K562 (cell line): ENCODE results near the gene MED13L. TPM values are rescaled to one million over a fixed set of nuclear protein-coding genes. Genes with fewer than 3 reads are reported as not detected.

Experiments used
- ATAC-seq: fragments of 200-7000 bp; cut with Tn5 transposase; 3 replicates; pipeline ENCODE4 v1.9.1; 2020; ENCODE audit warnings: moderate library complexity
- BruUV-seq: library from RNA; stranded (reverse); fragments of 400-500 nt; replicated peaks from 2 replicates; lab custom pipeline; 2021; lab: Mats Ljungman, UMichigan
- CTCF ChIA-PET: fragments of 300-600 bp; formaldehyde crosslinking; extraction: SDS; loops from one replicate; lab custom pipeline; 2021; ENCODE audit warnings: low intra/inter-chr PET ratio; lab: Yijun Ruan, JAX
- POLR2A ChIA-PET: fragments of 300-600, 350-650 bp; sonication (Branson Sonifier 250); formaldehyde crosslinking; extraction: SDS; loops from one replicate; lab custom pipeline; 2021; ENCODE audit warnings: antibody characterized with exemption, inconsistent platforms; lab: Yijun Ruan, JAX
- DNase-seq, 4 experiments: peaks; one replicate each; pipeline versions ENCODE4 v3.0.0 to v3.0.0-alpha.2; 2011 to 2018; ENCODE audit warnings: low spot score in 3 of 4, mixed read lengths in 3 of 4; ENCODE audit errors: extremely low read depth in 1 of 4
- FAIRE-seq: peaks from 2 replicates; lab custom pipeline; 2011; peaks lifted over from hg19 to GRCh38; lab: Jason Lieb, UNC
- H2AFZ ChIP-seq: 2 replicates; pipeline ENCODE4 v1.6.0; 2011; ENCODE audit warnings: low read depth, low read length, control low read depth, inconsistent platforms
- H3K27ac ChIP-seq: fragments of 200-600 bp; 3 replicates; pipeline ENCODE4 v1.8.0; 2011; ENCODE audit warnings: low read depth, mild to moderate bottlenecking, control low read depth, inconsistent platforms, low read length, moderate library complexity, mixed read lengths; ENCODE audit errors: extremely low read depth
- H3K27me3 ChIP-seq, 2 experiments: fragments of 300-600 bp in 1 of 2; 2 replicates in 1 of 2; 3 replicates in 1 of 2; pipeline versions ENCODE4 v1.6.0 to v1.8.0; 2011; ENCODE audit warnings: inconsistent platforms in 2 of 2, low read length in 2 of 2, mild to moderate bottlenecking in 1 of 2, mixed read lengths in 1 of 2, moderate library complexity in 1 of 2; ENCODE audit not compliant: control insufficient read depth in 2 of 2, insufficient read depth in 2 of 2
- H3K36me3 ChIP-seq: fragments of 300-600 bp; 3 replicates; pipeline ENCODE4 v1.8.0; 2011; ENCODE audit warnings: mild to moderate bottlenecking, low read length, inconsistent platforms; ENCODE audit not compliant: control insufficient read depth, insufficient read depth
- H3K4me1 ChIP-seq, 2 experiments: fragments of 200-600 bp in 1 of 2; replicated peaks in 1 of 2; 2 replicates in 1 of 2; 3 replicates in 1 of 2; pipeline versions ENCODE4 v1.5.1 to v1.8.0; 2011; ENCODE audit warnings: inconsistent platforms in 2 of 2, low read length in 2 of 2, mild to moderate bottlenecking in 1 of 2, mixed read lengths in 1 of 2, moderate library complexity in 1 of 2; ENCODE audit not compliant: control insufficient read depth in 2 of 2, insufficient read depth in 2 of 2
- H3K4me2 ChIP-seq: 2 replicates; pipeline ENCODE4 v1.6.1; 2011; ENCODE audit warnings: low read length, control low read depth, inconsistent platforms, mixed read lengths; ENCODE audit not compliant: insufficient read depth
- H3K4me3 ChIP-seq: fragments of 200-600 bp; sonication (generic), shearing (Covaris generic); 2 replicates; pipeline ENCODE4 v1.5.1; 2016; ENCODE audit warnings: control low read depth, inconsistent platforms
- H3K79me2 ChIP-seq: fragments of 200-600 bp; 3 replicates; pipeline ENCODE4 v1.8.0; 2011; ENCODE audit warnings: low read length, inconsistent platforms; ENCODE audit not compliant: control insufficient read depth, insufficient read depth
- H3K9ac ChIP-seq, 2 experiments: 2 replicates each; pipeline versions ENCODE4 v1.6.0 to v1.6.1; 2011; ENCODE audit warnings: low read depth in 2 of 2, low read length in 2 of 2, control low read depth in 1 of 2, inconsistent platforms in 1 of 2, mild to moderate bottlenecking in 1 of 2, mixed read lengths in 1 of 2; ENCODE audit not compliant: insufficient read depth in 1 of 2
- H3K9me1 ChIP-seq: one replicate; pipeline ENCODE4 v1.6.0; 2011; ENCODE audit warnings: inconsistent platforms, mild to moderate bottlenecking, low read length, moderate library complexity; ENCODE audit not compliant: control insufficient read depth, insufficient read depth
- H3K9me3 ChIP-seq: replicated peaks from 2 replicates; pipeline ENCODE4 v1.5.1; 2011; ENCODE audit warnings: low read depth, low read length, inconsistent platforms; ENCODE audit not compliant: control insufficient read depth, insufficient read depth
- H4K20me1 ChIP-seq: replicated peaks from 2 replicates; pipeline ENCODE4 v1.6.1; 2011; ENCODE audit warnings: low read length, inconsistent platforms, mixed read lengths; ENCODE audit not compliant: control insufficient read depth, insufficient read depth
- ARID1B ChIP-seq: fragments of 450-650 bp; IDR thresholded peaks from 2 replicates; pipeline ENCODE4 v1.6.1; 2016; ENCODE audit warnings: antibody characterized with exemption, mild to moderate bottlenecking, inconsistent platforms
- EGR1 ChIP-seq: fragments of 450-650 bp; conservative IDR thresholded peaks from 2 replicates; pipeline ENCODE4 v1.6.1; 2017; ENCODE audit warnings: mild to moderate bottlenecking
- ELF4 ChIP-seq: fragments of 450-650 bp; formaldehyde crosslinking; IDR thresholded peaks from 2 replicates; pipeline ENCODE4 v1.4.0; 2022; ENCODE audit warnings: missing genetic modification characterization
- HSF4 ChIP-seq: fragments of 250-450 bp; sonication (Bioruptor Pico); IDR thresholded peaks from 2 replicates; pipeline ENCODE4 v2.1.2; 2022; ENCODE audit warnings: mild to moderate bottlenecking, moderate library complexity, borderline replicate concordance
- IFI16 ChIP-seq: fragments of 250-450 bp; sonication (Bioruptor Pico); IDR thresholded peaks from 2 replicates; pipeline ENCODE4 v2.1.2; 2022; ENCODE audit warnings: mild to moderate bottlenecking, inconsistent platforms
- ILK ChIP-seq: fragments of 450-650 bp; IDR thresholded peaks from 2 replicates; pipeline ENCODE4 v1.6.1; 2016; ENCODE audit warnings: missing genetic modification characterization, low read depth, mild to moderate bottlenecking, missing compliant biosample characterization, moderate library complexity, borderline replicate concordance
- JUND ChIP-seq, 2 experiments: IDR thresholded peaks; 2 replicates in 1 of 2; 3 replicates in 1 of 2; pipeline ENCODE4 v1.6.1; 2011; ENCODE audit warnings: borderline replicate concordance in 2 of 2, low read depth in 2 of 2, low read length in 2 of 2, improper control_type of control experiment in 1 of 2, missing biosample characterization in 1 of 2, missing genetic modification characterization in 1 of 2, missing genetic modification reagents in 1 of 2
- PCBP2 ChIP-seq: fragments of 200-400 bp; formaldehyde crosslinking; IDR thresholded peaks from 2 replicates; pipeline ENCODE4 v1.6.1; 2018; ENCODE audit warnings: low read length, low read depth, mild to moderate bottlenecking, moderate library complexity; ENCODE audit not compliant: poor library complexity, severe bottlenecking
- PHTF2 ChIP-seq: fragments of 250-450 bp; sonication (Bioruptor Pico); IDR thresholded peaks from 2 replicates; pipeline ENCODE4 v1.5.0; 2021; ENCODE audit warnings: mild to moderate bottlenecking
- TAF1 ChIP-seq: IDR thresholded peaks from 2 replicates; pipeline ENCODE4 v1.6.1; 2011; ENCODE audit warnings: mild to moderate bottlenecking, low read length, moderate library complexity; ENCODE audit not compliant: insufficient read depth, control insufficient read depth, severe bottlenecking; ENCODE audit errors: extremely low read depth
- ZNF239 ChIP-seq: fragments of 250-450 bp; sonication (Bioruptor Pico); IDR thresholded peaks from 2 replicates; pipeline ENCODE4 v1.4.0; 2020; ENCODE audit warnings: mild to moderate bottlenecking
- ZNF586 ChIP-seq: fragments of 450-650 bp; formaldehyde crosslinking; conservative IDR thresholded peaks from 2 replicates; pipeline ENCODE4 v1.4.0; 2020; ENCODE audit warnings: mild to moderate bottlenecking, moderate library complexity
- WGBS: fragments of 100-300 bp; shearing (Covaris generic); methylation state at CpG from one replicate; pipeline ENCODE4 v1.1.6; 2016; ENCODE audit warnings: low coverage, mixed read lengths; ENCODE audit not compliant: insufficient coverage; ENCODE audit errors: missing lambda C conversion rate; 5-methylcytosine and 5-hydroxymethylcytosine counted together
- in situ Hi-C: fragments of 300-500 bp; cut with MboI; formaldehyde crosslinking; loops from 4 replicates; pipeline ENCODE4 v1.15.0; 2018; ENCODE audit warnings: inconsistent platforms, mixed read lengths
- intact Hi-C: fragments of 100-400 bp; cut with micrococcal nuclease; formaldehyde crosslinking; loops from 2 replicates; pipeline ENCODE4 v1.14.2; 2022
- polyA plus RNA-seq, 8 experiments: library from polyadenylated mRNA; depleted of rRNA in 4 of 8; stranded (reverse) in 5 of 8; unstranded in 3 of 8; fragments of >200 nt; fragmentation: Nextera tagmentation in 2 of 8; fragmentation: Illumina TruSeq in 1 of 8; extraction: Ambion mirVana in 2 of 8; extraction: Trizol in 1 of 8; gene quantifications; 2 replicates each; pipeline versions ENCODE4 v1.2.1 to v1.2.3, GENCODE V29; 2011 to 2014; ENCODE audit warnings: inconsistent platforms in 1 of 8, missing spikeins in 1 of 8
- total RNA-seq, 7 experiments: library from RNA; depleted of rRNA in 6 of 7; stranded (reverse); fragments of >200 nt in 6 of 7; fragmentation: Illumina TruSeq in 2 of 7; extraction: Trizol in 2 of 7; gene quantifications; 2 replicates each; pipeline versions ENCODE4 v1.2.1 to v1.2.3, GENCODE V29; 2011 to 2021; ENCODE audit warnings: low replicate concordance in 1 of 7
- TF ChIP-seq, protein P1 (sequence below): fragments of 250-450 bp; sonication (Bioruptor Pico); IDR thresholded peaks from 2 replicates; pipeline ENCODE4 v1.8.0; 2022; ENCODE audit warnings: inconsistent platforms, mild to moderate bottlenecking, moderate library complexity, borderline replicate concordance
- TF ChIP-seq, protein P2 (sequence below): sonication (generic); formaldehyde crosslinking; IDR thresholded peaks from 2 replicates; pipeline ENCODE4 v1.8.1; 2023; ENCODE audit warnings: missing genetic modification reagents, mild to moderate bottlenecking, borderline replicate concordance

MED13L gene
- total and polyA plus RNA-seq, 9 of the 15 experiments (the other 6 are each of a cell fraction or from before 2014, with no cell fraction given), result 13.4 to 90.3 (median 36.9) TPM

DNA sequence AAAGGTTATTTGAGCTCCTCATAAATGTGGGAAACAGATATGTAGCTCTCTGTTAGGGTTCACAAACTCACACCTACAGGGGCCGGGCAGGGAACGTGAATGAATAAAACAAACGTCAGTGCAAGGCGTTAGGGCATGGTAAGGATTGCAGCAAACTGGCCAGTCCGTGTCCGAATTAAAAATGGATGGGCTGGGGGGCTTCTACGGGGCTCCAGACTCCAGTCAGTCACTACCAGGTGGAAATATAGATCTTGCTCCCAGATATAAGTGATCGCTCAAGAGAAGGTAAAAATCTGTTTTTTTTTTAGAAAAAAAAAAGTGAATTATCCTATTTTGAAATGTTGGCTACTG is 333.1 kb downstream of the MED13L start:
- in situ Hi-C loops, result loop anchor here (25.0 kb wide), 1 partner anchor 1957 kb away; no protein-coding TSS in a partner anchor
- Histone ChIP-seq H2AFZ (no peak overlapping the region), H4K20me1 (no peaks in the 10 kb centered on the region), H3K27me3 (no peaks in the 10 kb centered on the region), H3K9me1 (no peaks in the 10 kb centered on the region), H3K27ac (no peak overlapping the region), H3K9ac (no peak overlapping the region), H3K4me1 (no peaks in the 10 kb centered on the region; a peak in 1 of 5 replicates), H3K79me2 (no peaks in the 10 kb centered on the region), H3K4me3 (no peak overlapping the region), H3K4me2 (no peak overlapping the region), H3K9me3 (no peaks in the 10 kb centered on the region), H3K36me3 (no peaks in the 10 kb centered on the region)
- POLR2A ChIA-PET, result interaction anchor here (0.8 kb wide), 1 partner anchor 13 kb away, joined by 3 read pairs; no protein-coding TSS in a partner anchor
- CTCF ChIA-PET, result no interaction called here
- no peak for DNase-seq
- no peak for ATAC-seq
- BruUV-seq, result no TSS peak
- TF ChIP-seq IFI16 (CRISPR knock-in tag) (no peak), ZNF239 (CRISPR knock-in tag) (no peak), ARID1B (no peak), PCBP2 (no peak), EGR1 (no peak), JUND (IDR thresholded peaks at IDR 0.05; ENCODE audit: borderline replicate concordance, low read depth, low read length) (no peak), JUND (tag; IDR thresholded peaks at IDR 0.05; ENCODE audit: borderline replicate concordance, low read depth, low read length) (no peak), HSF4 (CRISPR knock-in tag) (no peak), ELF4 (CRISPR knock-in tag) (no peak), ILK (tag) (no peak), PHTF2 (CRISPR knock-in tag) (no peak), ZNF586 (no peak), TAF1 (no peak)
- TF ChIP-seq, protein P1, sequence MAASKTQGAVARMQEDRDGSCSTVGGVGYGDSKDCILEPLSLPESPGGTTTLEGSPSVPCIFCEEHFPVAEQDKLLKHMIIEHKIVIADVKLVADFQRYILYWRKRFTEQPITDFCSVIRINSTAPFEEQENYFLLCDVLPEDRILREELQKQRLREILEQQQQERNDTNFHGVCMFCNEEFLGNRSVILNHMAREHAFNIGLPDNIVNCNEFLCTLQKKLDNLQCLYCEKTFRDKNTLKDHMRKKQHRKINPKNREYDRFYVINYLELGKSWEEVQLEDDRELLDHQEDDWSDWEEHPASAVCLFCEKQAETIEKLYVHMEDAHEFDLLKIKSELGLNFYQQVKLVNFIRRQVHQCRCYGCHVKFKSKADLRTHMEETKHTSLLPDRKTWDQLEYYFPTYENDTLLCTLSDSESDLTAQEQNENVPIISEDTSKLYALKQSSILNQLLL (CRISPR knock-in tag), result no peak
- TF ChIP-seq, protein P2, sequence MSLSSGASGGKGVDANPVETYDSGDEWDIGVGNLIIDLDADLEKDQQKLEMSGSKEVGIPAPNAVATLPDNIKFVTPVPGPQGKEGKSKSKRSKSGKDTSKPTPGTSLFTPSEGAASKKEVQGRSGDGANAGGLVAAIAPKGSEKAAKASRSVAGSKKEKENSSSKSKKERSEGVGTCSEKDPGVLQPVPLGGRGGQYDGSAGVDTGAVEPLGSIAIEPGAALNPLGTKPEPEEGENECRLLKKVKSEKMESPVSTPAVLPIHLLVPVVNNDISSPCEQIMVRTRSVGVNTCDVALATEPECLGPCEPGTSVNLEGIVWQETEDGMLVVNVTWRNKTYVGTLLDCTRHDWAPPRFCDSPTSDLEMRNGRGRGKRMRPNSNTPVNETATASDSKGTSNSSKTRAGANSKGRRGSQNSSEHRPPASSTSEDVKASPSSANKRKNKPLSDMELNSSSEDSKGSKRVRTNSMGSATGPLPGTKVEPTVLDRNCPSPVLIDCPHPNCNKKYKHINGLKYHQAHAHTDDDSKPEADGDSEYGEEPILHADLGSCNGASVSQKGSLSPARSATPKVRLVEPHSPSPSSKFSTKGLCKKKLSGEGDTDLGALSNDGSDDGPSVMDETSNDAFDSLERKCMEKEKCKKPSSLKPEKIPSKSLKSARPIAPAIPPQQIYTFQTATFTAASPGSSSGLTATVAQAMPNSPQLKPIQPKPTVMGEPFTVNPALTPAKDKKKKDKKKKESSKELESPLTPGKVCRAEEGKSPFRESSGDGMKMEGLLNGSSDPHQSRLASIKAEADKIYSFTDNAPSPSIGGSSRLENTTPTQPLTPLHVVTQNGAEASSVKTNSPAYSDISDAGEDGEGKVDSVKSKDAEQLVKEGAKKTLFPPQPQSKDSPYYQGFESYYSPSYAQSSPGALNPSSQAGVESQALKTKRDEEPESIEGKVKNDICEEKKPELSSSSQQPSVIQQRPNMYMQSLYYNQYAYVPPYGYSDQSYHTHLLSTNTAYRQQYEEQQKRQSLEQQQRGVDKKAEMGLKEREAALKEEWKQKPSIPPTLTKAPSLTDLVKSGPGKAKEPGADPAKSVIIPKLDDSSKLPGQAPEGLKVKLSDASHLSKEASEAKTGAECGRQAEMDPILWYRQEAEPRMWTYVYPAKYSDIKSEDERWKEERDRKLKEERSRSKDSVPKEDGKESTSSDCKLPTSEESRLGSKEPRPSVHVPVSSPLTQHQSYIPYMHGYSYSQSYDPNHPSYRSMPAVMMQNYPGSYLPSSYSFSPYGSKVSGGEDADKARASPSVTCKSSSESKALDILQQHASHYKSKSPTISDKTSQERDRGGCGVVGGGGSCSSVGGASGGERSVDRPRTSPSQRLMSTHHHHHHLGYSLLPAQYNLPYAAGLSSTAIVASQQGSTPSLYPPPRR, result no peak
- intact Hi-C loops, result loop anchor here (10.0 kb wide), 1 partner anchor 1280 kb away; no protein-coding TSS in a partner anchor
- no peak for FAIRE-seq
- WGBS, result 56% methylated on average over 8 of the region's 8 CpGs
